ENCODE measurements around the gene BAHCC1. TPM values are rescaled to one million over a fixed set of nuclear protein-coding genes. Genes with fewer than 3 reads are reported as not detected.

Gene BAHCC1
- total and polyA plus RNA-seq, 9 of the 15 experiments (the other 6 are each of a cell fraction or from before 2014, with no cell fraction given), result 0.14 to 26.9 (median 5.0) TPM

GRCh38 chr17:81395600-81396277, 482 bp downstream of the BAHCC1 start (continued):
- TF ChIP-seq PRPF4 (IDR thresholded peaks at IDR 0.05; ENCODE audit: insufficient read depth, low read depth, low read length, poor library complexity, severe bottlenecking) (peak; percentile 46), ZNF512 (tag; IDR thresholded peaks at IDR 0.05) (0 out of 2 replicates have a peak, but pooled peaks have one; percentile 45), NR2C2 (CRISPR knock-in tag; IDR thresholded peaks at IDR 0.05) (no peak), NR2C2 (tag; IDR thresholded peaks at IDR 0.05) (0 out of 2 replicates have a peak, but pooled peaks have one; percentile 26), ZNF592 (IDR thresholded peaks at IDR 0.05) (no peak), PCBP1 (IDR thresholded peaks at IDR 0.05; ENCODE audit: low read depth, low read length, poor library complexity, severe bottlenecking) (peak; percentile 61), RNF219 (CRISPR knock-in tag; IDR thresholded peaks at IDR 0.05) (no peak), PHF21A (IDR thresholded peaks at IDR 0.05; ENCODE audit: borderline replicate concordance, low read depth) (no peak), TEAD4 (IDR thresholded peaks at IDR 0.05; ENCODE audit: low read length) (no peak), TEAD4 (CRISPR knock-in tag; IDR thresholded peaks at IDR 0.05; ENCODE audit: borderline replicate concordance) (no peak), CBX1 (IDR thresholded peaks at IDR 0.05; ENCODE audit: low read depth) (no peak), FOXJ2 (tag; IDR thresholded peaks at IDR 0.05) (0 out of 2 replicates have a peak, but pooled peaks have one; percentile 26), HIVEP1 (CRISPR knock-in tag; IDR thresholded peaks at IDR 0.05) (no peak), ZBTB33 (CRISPR knock-in tag; IDR thresholded peaks at IDR 0.05) (0 out of 2 replicates have a peak, but pooled peaks have one; percentile 13)
